GM12864 (cell line): ENCODE results near the gene ACRBP.

Experiments used
- DNase-seq: peaks from one replicate; pipeline ENCODE4 v3.0.0-alpha.2; 2011; ENCODE audit warnings: low read depth
- H3K4me3 ChIP-seq: 2 replicates; pipeline ENCODE4 v1.5.1; 2011; ENCODE audit warnings: mild to moderate bottlenecking, low read depth, low read length, control low read depth
- CTCF ChIP-seq: IDR thresholded peaks from 2 replicates; pipeline ENCODE4 v1.5.1; 2011; ENCODE audit warnings: low read depth, mild to moderate bottlenecking, moderate library complexity, low read length, control low read depth, inconsistent platforms; ENCODE audit errors: missing control alignments

ACRBP gene

GRCh38 chr12:6650832-6651231 is 3.6 kb upstream of the ACRBP start:
- TF ChIP-seq CTCF: no peak
- DNase-seq: no peak
- no peak overlapping the region for H3K4me3 ChIP-seq

- no peak for DNase-seq
- TF ChIP-seq CTCF: no peak
- H3K4me3 ChIP-seq: peak overlapping the region; percentile 60
Observed at GRCh38 chr12:6646276-6647082, 753 bp downstream of the ACRBP start.

GRCh38 chr12:6644903-6645302 is 2.3 kb downstream of the ACRBP start:
- no peak overlapping the region for H3K4me3 ChIP-seq
- no peak for TF ChIP-seq CTCF
- no peak for DNase-seq

GRCh38 chr12:6644257-6644596 is 3.0 kb downstream of the ACRBP start:
- H3K4me3 ChIP-seq: peak overlapping the region; percentile 8
- DNase-seq: no peak
- TF ChIP-seq CTCF: no peak

GRCh38 chr12:6643569-6644256 is 3.5 kb downstream of the ACRBP start:
- no peak for TF ChIP-seq CTCF
- DNase-seq: no peak
- no peak overlapping the region for H3K4me3 ChIP-seq

GRCh38 chr12:6641131-6641530 is 6.1 kb downstream of the ACRBP start:
- no peak for DNase-seq
- TF ChIP-seq CTCF: no peak

More at GRCh38 chr12:6641131-6641530, 6.1 kb downstream of the ACRBP start:
- no peak overlapping the region for H3K4me3 ChIP-seq
